HCT116 (cell line): ENCODE measurements around the gene LPAR1. TPM values are rescaled to one million over a fixed set of nuclear protein-coding genes. Genes with fewer than 3 reads are reported as not detected.

ENCODE experiments used
- ATAC-seq: fragments of 200-7000 bp; cut with Tn5 transposase; 2 replicates; pipeline ENCODE4 v1.9.1; 2020; ENCODE audit warnings: mild to moderate bottlenecking, moderate library complexity
- BruUV-seq: library from RNA; stranded (reverse); fragments of 400-500 nt; replicated peaks from 2 replicates; lab custom pipeline; 2021; lab: Mats Ljungman, UMichigan
- CTCF ChIA-PET: fragments of 300-600 bp; sonication (Branson Sonifier 250); formaldehyde crosslinking; loops from one replicate; lab custom pipeline; 2021; ENCODE audit warnings: antibody characterized with exemption; lab: Charles Lee
- POLR2A ChIA-PET: fragments of 300-600, 350-600 bp; sonication (Branson Sonifier 250); formaldehyde crosslinking; loops from one replicate; lab custom pipeline; 2021; ENCODE audit warnings: antibody characterized with exemption; lab: Charles Lee
- RAD21 ChIA-PET, 2 experiments: fragments of 300-600 bp; sonication (Branson Sonifier 250); formaldehyde crosslinking; loops; one replicate each; lab custom pipeline; 2023; ENCODE audit warnings: low total read pairs in 2 of 2; ENCODE audit not compliant: uncharacterized antibody in 2 of 2, unreplicated experiment in 2 of 2, low non-redundant PET in 1 of 2; lab: Charles Lee
- DNase-seq: peaks from one replicate; pipeline ENCODE4 v3.0.0-alpha.2; 2010; ENCODE audit warnings: low read depth, low spot score
- H2AFZ ChIP-seq: fragments of 200-600 bp; shearing (Covaris generic), sonication (generic); 2 replicates; pipeline ENCODE4 v1.6.1; 2017; ENCODE audit warnings: low read depth, mixed run types, mixed read lengths, antibody characterized with exemption, low read length; ENCODE audit not compliant: poor library complexity, severe bottlenecking
- H3K27ac ChIP-seq: 2 replicates; pipeline ENCODE4 v1.5.1; 2012; ENCODE audit warnings: low read depth, low read length
- H3K27me3 ChIP-seq: fragments of 200-600 bp; sonication (generic); 2 replicates; pipeline ENCODE4 v1.6.1; 2016; ENCODE audit warnings: mixed run types, low read length, mixed read lengths; ENCODE audit not compliant: insufficient read depth
- H3K36me3 ChIP-seq, 2 experiments: fragments of 200-500 bp in 1 of 2; fragments of 200-600 bp in 1 of 2; sonication (Bioruptor generic) in 1 of 2; sonication (generic) in 1 of 2; 2 replicates each; pipeline versions ENCODE4 v1.5.1 to v1.6.1; 2014 to 2016; ENCODE audit warnings: low read length in 2 of 2, inconsistent platforms in 1 of 2, mixed read lengths in 1 of 2, mixed run types in 1 of 2; ENCODE audit not compliant: insufficient read depth in 2 of 2, control insufficient read depth in 1 of 2
- H3K4me1 ChIP-seq, 2 experiments: fragments of 200-600 bp in 1 of 2; sonication (generic) in 1 of 2; 2 replicates each; pipeline versions ENCODE4 v1.5.1 to v1.6.1; 2012 to 2017; ENCODE audit warnings: low read length in 2 of 2, inconsistent platforms in 1 of 2, mild to moderate bottlenecking in 1 of 2, mixed read lengths in 1 of 2, mixed run types in 1 of 2, moderate library complexity in 1 of 2; ENCODE audit not compliant: insufficient read depth in 2 of 2, control insufficient read depth in 1 of 2
- H3K4me2 ChIP-seq: fragments of 200-600 bp; sonication (generic); 2 replicates; pipeline ENCODE4 v1.6.1; 2017; ENCODE audit warnings: mixed run types, low read length, mixed read lengths
- H3K4me3 ChIP-seq, 2 experiments: fragments of 200-600 bp in 1 of 2; sonication (generic) in 1 of 2; replicated peaks in 1 of 2; 2 replicates each; pipeline ENCODE4 v1.5.1; 2011 to 2016; ENCODE audit warnings: low read length in 2 of 2, control low read depth in 1 of 2, low read depth in 1 of 2, mild to moderate bottlenecking in 1 of 2, mixed read lengths in 1 of 2, mixed run types in 1 of 2
- H3K79me2 ChIP-seq: fragments of 200-600 bp; sonication (generic); 2 replicates; pipeline ENCODE4 v1.6.1; 2017; ENCODE audit warnings: mild to moderate bottlenecking, mixed run types, low read length, moderate library complexity, mixed read lengths; ENCODE audit not compliant: insufficient read depth
- H3K9ac ChIP-seq: fragments of 200-600 bp; sonication (generic); 2 replicates; pipeline ENCODE4 v1.6.1; 2016; ENCODE audit warnings: low read length, mixed read lengths
- H3K9me2 ChIP-seq: fragments of 200-600 bp; sonication (generic), shearing (Covaris generic); 2 replicates; pipeline ENCODE4 v1.6.1; 2017; ENCODE audit warnings: mixed run types, mild to moderate bottlenecking, moderate library complexity; ENCODE audit not compliant: insufficient read depth
- H3K9me3 ChIP-seq, 2 experiments: fragments of 200-500 bp in 1 of 2; fragments of 200-600 bp in 1 of 2; sonication (Bioruptor generic) in 1 of 2; sonication (generic) in 1 of 2; 2 replicates each; pipeline ENCODE4 v1.6.1; 2014 to 2017; ENCODE audit warnings: low read length in 2 of 2, mixed read lengths in 2 of 2, inconsistent platforms in 1 of 2, low read depth in 1 of 2, mild to moderate bottlenecking in 1 of 2, mixed run types in 1 of 2, moderate library complexity in 1 of 2; ENCODE audit not compliant: control insufficient read depth in 1 of 2, insufficient read depth in 1 of 2
- H4K20me1 ChIP-seq: fragments of 200-600 bp; sonication (generic), shearing (Covaris generic); 2 replicates; pipeline ENCODE4 v1.6.1; 2017; ENCODE audit warnings: mixed run types, mild to moderate bottlenecking, moderate library complexity; ENCODE audit not compliant: insufficient read depth
- CBX3 ChIP-seq: IDR thresholded peaks from 2 replicates; pipeline ENCODE4 v1.6.1; 2012; ENCODE audit warnings: low read depth
- CTCF ChIP-seq, 3 experiments: fragments of 200-600 bp in 1 of 3; sonication (generic) in 1 of 3; IDR thresholded peaks in 2 of 3; conservative IDR thresholded peaks in 1 of 3; 2 replicates each; pipeline ENCODE4 v1.5.1; 2012 to 2017; ENCODE audit warnings: low read depth in 2 of 3, low read length in 2 of 3, antibody characterized with exemption in 1 of 3, borderline replicate concordance in 1 of 3, control low read depth in 1 of 3, mild to moderate bottlenecking in 1 of 3, mixed read lengths in 1 of 3, mixed run types in 1 of 3, moderate library complexity in 1 of 3; ENCODE audit not compliant: insufficient read depth in 1 of 3
- EGR1 ChIP-seq: IDR thresholded peaks from 2 replicates; pipeline ENCODE4 v1.6.1; 2012; ENCODE audit warnings: low read depth
- ELF1 ChIP-seq: IDR thresholded peaks from 2 replicates; pipeline ENCODE4 v1.6.1; 2012; ENCODE audit warnings: low read depth, borderline replicate concordance
- EZH2 ChIP-seq: fragments of 200-600 bp; sonication (generic); IDR thresholded peaks from 2 replicates; pipeline ENCODE4 v1.6.1; 2017; ENCODE audit warnings: antibody characterized with exemption, mixed run types
- EZH2phosphoT487 ChIP-seq: fragments of 200-600 bp; IDR thresholded peaks from 2 replicates; pipeline ENCODE4 v1.6.1; 2018; ENCODE audit warnings: antibody characterized with exemption, borderline replicate concordance
- FOSL1 ChIP-seq: IDR thresholded peaks from 2 replicates; pipeline ENCODE4 v1.6.1; 2012; ENCODE audit warnings: low read depth
- JUND ChIP-seq: IDR thresholded peaks from 2 replicates; pipeline ENCODE4 v1.6.1; 2012
- MAX ChIP-seq: IDR thresholded peaks from 2 replicates; pipeline ENCODE4 v1.6.1; 2012
- RAD21 ChIP-seq: IDR thresholded peaks from 2 replicates; pipeline ENCODE4 v1.6.1; 2012; ENCODE audit warnings: low read depth, mild to moderate bottlenecking
- SP1 ChIP-seq: IDR thresholded peaks from 2 replicates; pipeline ENCODE4 v1.6.1; 2012; ENCODE audit warnings: low read depth
- SRF ChIP-seq: IDR thresholded peaks from 2 replicates; pipeline ENCODE4 v1.6.1; 2012; ENCODE audit warnings: low read depth
- ZFX ChIP-seq: fragments of 450-650 bp; IDR thresholded peaks from 2 replicates; pipeline ENCODE4 v1.6.1; 2017
- ZNF274 ChIP-seq: fragments of 200-500 bp; sonication (Bioruptor generic); IDR thresholded peaks from 2 replicates; pipeline ENCODE4 v1.6.1; 2014; ENCODE audit warnings: mild to moderate bottlenecking, low read depth, low read length, inconsistent platforms
- intact Hi-C: fragments of 100-400 bp; cut with micrococcal nuclease; formaldehyde crosslinking; loops from 2 replicates; pipeline ENCODE4 v1.10.0; 2022
- total RNA-seq: library from RNA; stranded (reverse); gene quantifications from one replicate; pipeline ENCODE4 v1.2.1, GENCODE V29; 2021; ENCODE audit not compliant: unreplicated experiment
- TF ChIP-seq, protein P1 (sequence below): IDR thresholded peaks from 2 replicates; pipeline ENCODE4 v1.6.1; 2012

Gene LPAR1
- total RNA-seq, 1 experiment from 2014 or later: 7.4 TPM

- TF ChIP-seq EGR1 (no peak), RAD21 (no peak), EZH2 (no peak)
Measured at GRCh38 chr9:110916403-110916802, 121.9 kb downstream of the LPAR1 start (continued).

- Histone ChIP-seq H2AFZ (no peak overlapping the region), H3K27ac (no peak overlapping the region), H3K4me2 (no peak overlapping the region), H3K9ac (no peak overlapping the region), H3K27me3 (no peaks in the 10 kb centered on the region), H3K36me3 (no peaks in the 10 kb centered on the region), H3K79me2 (no peaks in the 10 kb centered on the region), H4K20me1 (no peaks in the 10 kb centered on the region), H3K4me1 (no peaks in the 10 kb centered on the region), H3K9me2 (no peaks in the 10 kb centered on the region), H3K4me3 (no peak overlapping the region), H3K9me3 (peaks cover 6 to 11% of the 10 kb centered on the region in 2 experiments; a peak in 2 of 4 replicates)
- BruUV-seq: no TSS peak
- DNase-seq (no peak), ATAC-seq (no peak)
- CTCF ChIA-PET: no interaction called here
- POLR2A ChIA-PET: no interaction called here
- TF ChIP-seq MAX (no peak), ZFX (no peak), CBX3 (no peak), SP1 (no peak), EGR1 (no peak), EZH2 (no peak), EZH2phosphoT487 (no peak), SRF (no peak), CTCF (IDR thresholded peaks at IDR 0.05 in 2 of 3, conservative IDR thresholded peaks at IDR 0.05 in 1 of 3; ENCODE audit: borderline replicate concordance in 1 of 3, insufficient read depth in 1 of 3, low read depth in 2 of 3, low read length in 2 of 3) (no peak), ZNF274 (no peak), ELF1 (no peak), FOSL1 (no peak), JUND (no peak)
- TF ChIP-seq, protein P1, sequence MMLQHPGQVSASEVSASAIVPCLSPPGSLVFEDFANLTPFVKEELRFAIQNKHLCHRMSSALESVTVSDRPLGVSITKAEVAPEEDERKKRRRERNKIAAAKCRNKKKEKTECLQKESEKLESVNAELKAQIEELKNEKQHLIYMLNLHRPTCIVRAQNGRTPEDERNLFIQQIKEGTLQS: no peak
- intact Hi-C loops: no loop called here
- RAD21 ChIA-PET: no interaction called here
Measured at GRCh38 chr9:110912419-110913291, 125.6 kb downstream of the LPAR1 start.
